K562 (cell line): ENCODE data around the gene ZBTB49.
A peak's percentile ranks its signal among the peaks of the same experiment; 100 is the strongest.

ENCODE experiments used
- CTCF ChIP-seq, 3 experiments: IDR thresholded peaks in 2 of 3; conservative IDR thresholded peaks in 1 of 3; 2 replicates each; pipeline ENCODE4 v1.5.1; 2011 to 2012; ENCODE audit warnings: low read length in 3 of 3, mild to moderate bottlenecking in 3 of 3, control low read depth in 2 of 3, improper control_type of control experiment in 1 of 3, inconsistent platforms in 1 of 3, low read depth in 1 of 3, mixed read lengths in 1 of 3, moderate library complexity in 1 of 3; ENCODE audit not compliant: insufficient read depth in 2 of 3
- E2F1 ChIP-seq: sonication (generic); formaldehyde crosslinking; IDR thresholded peaks from 2 replicates; pipeline ENCODE4 v1.8.1; 2023; ENCODE audit warnings: mild to moderate bottlenecking, missing genetic modification reagents, moderate library complexity
- EZH2 ChIP-seq: IDR thresholded peaks from 2 replicates; pipeline ENCODE4 v1.6.1; 2012; ENCODE audit warnings: low read depth, mild to moderate bottlenecking, inconsistent platforms, low read length, borderline replicate concordance
- FUS ChIP-seq: fragments of 200-400 bp; formaldehyde crosslinking; optimal IDR thresholded peaks from 2 replicates; pipeline ENCODE3; 2017; ENCODE audit warnings: low read depth, low read length
- IRF2 ChIP-seq: sonication (generic); formaldehyde crosslinking; IDR thresholded peaks from 2 replicates; pipeline ENCODE4 v1.8.1; 2022; ENCODE audit warnings: mild to moderate bottlenecking, missing genetic modification reagents
- MAX ChIP-seq: sonication (generic); formaldehyde crosslinking; IDR thresholded peaks from 2 replicates; pipeline ENCODE4 v1.9.0; 2022; ENCODE audit warnings: mild to moderate bottlenecking, missing genetic modification reagents
- NFIC ChIP-seq: fragments of 450-650 bp; IDR thresholded peaks from 2 replicates; pipeline ENCODE4 v1.6.1; 2017; ENCODE audit warnings: mild to moderate bottlenecking, inconsistent platforms
- POLR2AphosphoS2 ChIP-seq: IDR thresholded peaks from 2 replicates; pipeline ENCODE4 v1.6.1; 2012; ENCODE audit warnings: low read length, improper control_type of control experiment
- ZKSCAN1 ChIP-seq: fragments of 150-350 bp; IDR thresholded peaks from 2 replicates; pipeline ENCODE4 v1.6.1; 2016; ENCODE audit warnings: low read depth, low read length
- TF ChIP-seq, protein P1 (sequence below): sonication (generic); formaldehyde crosslinking; IDR thresholded peaks from 2 replicates; pipeline ENCODE4 v1.9.0; 2022; ENCODE audit warnings: mild to moderate bottlenecking, missing genetic modification reagents

- TF ChIP-seq ZKSCAN1 (no peak), EZH2 (no peak), IRF2 (CRISPR knock-in tag) (no peak), MAX (CRISPR knock-in tag) (no peak; the same call in 1 of the 2 replicates), POLR2AphosphoS2 (no peak), E2F1 (CRISPR knock-in tag) (no peak), NFIC (peak; percentile 93), FUS (no peak), CTCF (IDR thresholded peaks at IDR 0.05 in 2 of 3, conservative IDR thresholded peaks at IDR 0.05 in 1 of 3; ENCODE audit: insufficient read depth in 2 of 3, low read depth in 1 of 3, low read length in 3 of 3) (no peak)
- TF ChIP-seq, protein P1, sequence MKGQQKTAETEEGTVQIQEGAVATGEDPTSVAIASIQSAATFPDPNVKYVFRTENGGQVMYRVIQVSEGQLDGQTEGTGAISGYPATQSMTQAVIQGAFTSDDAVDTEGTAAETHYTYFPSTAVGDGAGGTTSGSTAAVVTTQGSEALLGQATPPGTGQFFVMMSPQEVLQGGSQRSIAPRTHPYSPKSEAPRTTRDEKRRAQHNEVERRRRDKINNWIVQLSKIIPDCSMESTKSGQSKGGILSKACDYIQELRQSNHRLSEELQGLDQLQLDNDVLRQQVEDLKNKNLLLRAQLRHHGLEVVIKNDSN (CRISPR knock-in tag): no peak
These were observed 5.0 kb upstream of the ZBTB49 start for GRCh38 chr4:4284827-4285618.
